H1 (cell line): ENCODE data around the gene ABHD12. TPM values are rescaled to one million over a fixed set of nuclear protein-coding genes. Genes with fewer than 3 reads are reported as not detected.

Experiments
- CTCF ChIA-PET: fragments of 300-600 bp; sonication (Branson Sonifier 250); formaldehyde crosslinking; loops from one replicate; lab custom pipeline; 2021; ENCODE audit not compliant: partially characterized antibody; lab: Charles Lee
- POLR2A ChIA-PET: fragments of 300-600 bp; sonication (Branson Sonifier 250); formaldehyde crosslinking; loops from one replicate; lab custom pipeline; 2021; ENCODE audit warnings: inconsistent platforms; ENCODE audit not compliant: partially characterized antibody; lab: Charles Lee
- DNase-seq, 2 experiments: peaks; one replicate each; pipeline versions ENCODE4 v3.0.0 to v3.0.0-alpha.2; 2010 to 2022; ENCODE audit warnings: low spot score in 2 of 2, low read depth in 1 of 2, mixed read lengths in 1 of 2
- FAIRE-seq: peaks from 2 replicates; lab custom pipeline; 2011; peaks lifted over from hg19 to GRCh38; lab: Jason Lieb, UNC
- H2AFZ ChIP-seq: 2 replicates; pipeline ENCODE4 v1.8.1; 2012; ENCODE audit warnings: low read length, inconsistent platforms
- H2AK5ac ChIP-seq: 2 replicates; pipeline ENCODE4 v1.6.1; 2013; ENCODE audit warnings: low read depth, low read length
- H2BK120ac ChIP-seq: replicated peaks from 2 replicates; pipeline ENCODE3; 2013; ENCODE audit warnings: low read depth, low read length, inconsistent platforms
- H2BK12ac ChIP-seq: 2 replicates; pipeline ENCODE4 v1.6.1; 2013; ENCODE audit warnings: low read depth, low read length
- H2BK15ac ChIP-seq: 2 replicates; pipeline ENCODE4 v1.6.1; 2013; ENCODE audit warnings: low read length
- H2BK20ac ChIP-seq: 2 replicates; pipeline ENCODE4 v1.6.1; 2013; ENCODE audit warnings: low read length
- H2BK5ac ChIP-seq: 2 replicates; pipeline ENCODE4 v1.6.1; 2013; ENCODE audit warnings: low read depth, low read length
- H3K14ac ChIP-seq: 2 replicates; pipeline ENCODE4 v1.6.1; 2013; ENCODE audit warnings: inconsistent platforms; ENCODE audit not compliant: insufficient read length
- H3K18ac ChIP-seq: 2 replicates; pipeline ENCODE4 v1.6.1; 2013; ENCODE audit warnings: low read length; ENCODE audit errors: extremely low read depth
- H3K23ac ChIP-seq: 2 replicates; pipeline ENCODE4 v1.6.1; 2013; ENCODE audit warnings: inconsistent platforms; ENCODE audit not compliant: insufficient read length
- H3K23me2 ChIP-seq: 2 replicates; pipeline ENCODE4 v1.6.1; 2013; ENCODE audit warnings: low read depth, low read length
- H3K27ac ChIP-seq: 2 replicates; pipeline ENCODE4 v1.6.1; 2011; ENCODE audit warnings: low read depth, low read length, inconsistent platforms
- H3K27me3 ChIP-seq, 4 experiments: replicated peaks in 1 of 4; 1 replicate in 1 of 4; 2 replicates in 3 of 4; pipeline versions ENCODE4 v1.6.1 to v1.8.1; 2011 to 2013; ENCODE audit warnings: low read length in 3 of 4, mild to moderate bottlenecking in 3 of 4, inconsistent platforms in 2 of 4, mixed read lengths in 2 of 4, moderate library complexity in 1 of 4; ENCODE audit not compliant: control insufficient read depth in 3 of 4, insufficient read depth in 3 of 4; ENCODE audit errors: extremely low read depth in 1 of 4
- H3K36me3 ChIP-seq, 4 experiments: 2 replicates each; pipeline versions ENCODE4 v1.6.1 to v1.8.1; 2011 to 2013; ENCODE audit warnings: mild to moderate bottlenecking in 4 of 4, low read length in 3 of 4, moderate library complexity in 2 of 4, control low read depth in 1 of 4, inconsistent platforms in 1 of 4; ENCODE audit not compliant: insufficient read depth in 4 of 4, control insufficient read depth in 2 of 4
- H3K4ac ChIP-seq: replicated peaks from 2 replicates; pipeline ENCODE3; 2013; ENCODE audit warnings: low read length, low read depth, mixed read lengths, inconsistent platforms; ENCODE audit not compliant: insufficient read length
- H3K4me1 ChIP-seq, 4 experiments: replicated peaks in 1 of 4; 1 replicate in 1 of 4; 2 replicates in 3 of 4; pipeline versions ENCODE4 v1.6.1 to v1.8.1; 2011 to 2013; ENCODE audit warnings: low read length in 3 of 4, inconsistent platforms in 2 of 4, mixed read lengths in 1 of 4; ENCODE audit not compliant: insufficient read depth in 4 of 4, control insufficient read depth in 3 of 4
- H3K4me2 ChIP-seq, 2 experiments: 2 replicates each; pipeline versions ENCODE4 v1.6.1 to v1.8.1; 2011 to 2013; ENCODE audit warnings: low read depth in 2 of 2, low read length in 2 of 2, control low read depth in 1 of 2, inconsistent platforms in 1 of 2, mild to moderate bottlenecking in 1 of 2; ENCODE audit not compliant: insufficient read depth in 1 of 2
- H3K4me3 ChIP-seq, 4 experiments: fragments of 200-600, 300-600 bp in 1 of 4; sonication (generic), shearing (Covaris generic), sonication (Bioruptor Twin) in 1 of 4; 2 replicates each; pipeline versions ENCODE4 v1.5.1 to v1.8.1; 2011 to 2016; ENCODE audit warnings: low read length in 4 of 4, low read depth in 3 of 4, control low read depth in 2 of 4, inconsistent platforms in 2 of 4, mild to moderate bottlenecking in 2 of 4, mixed read lengths in 1 of 4, moderate library complexity in 1 of 4; ENCODE audit not compliant: insufficient read depth in 2 of 4; ENCODE audit errors: extremely low read depth in 1 of 4
- H3K56ac ChIP-seq: replicated peaks from 2 replicates; pipeline ENCODE3; 2013; ENCODE audit warnings: low read depth, mild to moderate bottlenecking, mixed read lengths, low read length, inconsistent platforms; ENCODE audit not compliant: insufficient read length
- H3K79me1 ChIP-seq: 2 replicates; pipeline ENCODE4 v1.6.1; 2013; ENCODE audit warnings: low read depth, low read length, control low read depth
- H3K79me2 ChIP-seq, 2 experiments: 2 replicates each; pipeline versions ENCODE4 v1.6.1 to v1.8.1; 2012 to 2013; ENCODE audit warnings: low read length in 2 of 2, mild to moderate bottlenecking in 2 of 2, inconsistent platforms in 1 of 2; ENCODE audit not compliant: insufficient read depth in 2 of 2, control insufficient read depth in 1 of 2
- H3K9ac ChIP-seq, 4 experiments: replicated peaks in 1 of 4; 1 replicate in 1 of 4; 2 replicates in 3 of 4; pipeline versions ENCODE4 v1.6.1 to v1.8.1; 2011 to 2013; ENCODE audit warnings: low read depth in 3 of 4, low read length in 3 of 4, control low read depth in 2 of 4, mild to moderate bottlenecking in 2 of 4, moderate library complexity in 2 of 4, inconsistent platforms in 1 of 4; ENCODE audit errors: extremely low read depth in 1 of 4
- H3K9me3 ChIP-seq, 2 experiments: 2 replicates each; pipeline versions ENCODE4 v1.6.1 to v1.8.1; 2012 to 2013; ENCODE audit warnings: mild to moderate bottlenecking in 2 of 2, moderate library complexity in 2 of 2, control low read depth in 1 of 2, inconsistent platforms in 1 of 2, low read depth in 1 of 2, low read length in 1 of 2, mixed read lengths in 1 of 2; ENCODE audit not compliant: insufficient read depth in 2 of 2
- H4K20me1 ChIP-seq, 2 experiments: replicated peaks in 1 of 2; 2 replicates each; pipeline versions ENCODE3 to v1.8.1; 2011 to 2013; ENCODE audit warnings: inconsistent platforms in 2 of 2, low read length in 2 of 2, mild to moderate bottlenecking in 1 of 2; ENCODE audit not compliant: insufficient read depth in 2 of 2, control insufficient read depth in 1 of 2
- H4K5ac ChIP-seq: 2 replicates; pipeline ENCODE4 v1.6.1; 2013; ENCODE audit warnings: low read length, low read depth, mixed read lengths, inconsistent platforms; ENCODE audit not compliant: insufficient read length
- H4K8ac ChIP-seq: 2 replicates; pipeline ENCODE4 v1.8.0; 2013; ENCODE audit warnings: mild to moderate bottlenecking, moderate library complexity, low read length, inconsistent platforms; ENCODE audit not compliant: insufficient read depth; ENCODE audit errors: extremely low read depth
- H4K91ac ChIP-seq: replicated peaks from 2 replicates; pipeline ENCODE3; 2013; ENCODE audit warnings: low read length, mixed read lengths, inconsistent platforms; ENCODE audit not compliant: insufficient read length
- ATF3 ChIP-seq: IDR thresholded peaks from 2 replicates; pipeline ENCODE4 v1.6.1; 2011; ENCODE audit warnings: low read depth, mild to moderate bottlenecking, low read length; ENCODE audit not compliant: insufficient read depth
- BACH1 ChIP-seq: IDR thresholded peaks from 2 replicates; pipeline ENCODE4 v1.6.1; 2012; ENCODE audit warnings: low read length, improper control_type of control experiment
- BCL11A ChIP-seq, 2 experiments: IDR thresholded peaks; one replicate each; pipeline ENCODE4 v1.6.1; 2011; ENCODE audit warnings: low read depth in 2 of 2, low read length in 2 of 2, mild to moderate bottlenecking in 2 of 2
- CBX8 ChIP-seq: fragments of 300-800, 300-1000 bp; sonication (generic); IDR thresholded peaks from 2 replicates; pipeline ENCODE4 v1.7.1; 2016; ENCODE audit warnings: low read depth, low read length, borderline replicate concordance
- CEBPB ChIP-seq: IDR thresholded peaks from 2 replicates; pipeline ENCODE4 v1.6.1; 2012; ENCODE audit warnings: low read depth, low read length
- CHD1 ChIP-seq: IDR thresholded peaks from 2 replicates; pipeline ENCODE4 v1.6.1; 2012; ENCODE audit warnings: low read depth, low read length, improper control_type of control experiment
- CREB1 ChIP-seq: IDR thresholded peaks from 2 replicates; pipeline ENCODE4 v1.6.1; 2012; ENCODE audit warnings: inconsistent platforms
- FOSL1 ChIP-seq: IDR thresholded peaks from 2 replicates; pipeline ENCODE4 v1.6.1; 2011; ENCODE audit warnings: mild to moderate bottlenecking, low read depth, low read length, moderate library complexity; ENCODE audit not compliant: insufficient read depth
- JUND ChIP-seq: IDR thresholded peaks from 2 replicates; pipeline ENCODE4 v1.6.1; 2011; ENCODE audit warnings: mild to moderate bottlenecking, improper control_type of control experiment, low read length
- KDM1A ChIP-seq: fragments of 200-600, 300-600 bp; sonication (generic); IDR thresholded peaks from 2 replicates; pipeline ENCODE4 v1.7.1; 2016; ENCODE audit warnings: mild to moderate bottlenecking, low read length, borderline replicate concordance
- PHF8 ChIP-seq: fragments of 200-600 bp; sonication (generic); conservative IDR thresholded peaks from 2 replicates; pipeline ENCODE4 v1.7.1; 2012; ENCODE audit warnings: low read depth, mild to moderate bottlenecking, inconsistent platforms, low read length, moderate library complexity
- POU5F1 ChIP-seq: IDR thresholded peaks from 2 replicates; pipeline ENCODE4 v1.6.1; 2011; ENCODE audit warnings: low read depth, mild to moderate bottlenecking, low read length, moderate library complexity
- RXRA ChIP-seq: IDR thresholded peaks from 2 replicates; pipeline ENCODE4 v1.6.1; 2011; ENCODE audit warnings: low read depth, mild to moderate bottlenecking, low read length, moderate library complexity; ENCODE audit not compliant: insufficient read depth
- TEAD4 ChIP-seq: IDR thresholded peaks from 2 replicates; pipeline ENCODE4 v1.6.1; 2012; ENCODE audit warnings: low read depth, low read length, inconsistent platforms, mixed read lengths
- WGBS, 2 experiments: shearing (Covaris generic) in 1 of 2; methylation state at CpG; one replicate each; pipeline versions ENCODE4 v1.1.6 to v1.1.7; 2013 to 2015; ENCODE audit warnings: low lambda C conversion rate in 2 of 2, mixed read lengths in 2 of 2, inconsistent platforms in 1 of 2, low coverage in 1 of 2, missing lambda C conversion rate in 1 of 2; ENCODE audit not compliant: insufficient replicate concordance in 2 of 2, insufficient coverage in 1 of 2, insufficient read length in 1 of 2; ENCODE audit errors: extremely low coverage in 1 of 2, missing lambda C conversion rate in 1 of 2; 5-methylcytosine and 5-hydroxymethylcytosine counted together
- polyA plus RNA-seq, 7 experiments: library from polyadenylated mRNA; depleted of rRNA in 3 of 7; stranded (reverse) in 5 of 7; unstranded in 2 of 7; fragments of >200 nt in 5 of 7; fragments of 200-250 nt in 2 of 7; gene quantifications; 1 replicate in 5 of 7; 2 replicates in 1 of 7; 4 replicates in 1 of 7; pipeline versions ENCODE4 v1.2.1 to v1.2.3, GENCODE V29; 2011 to 2013; ENCODE audit warnings: missing spikeins in 2 of 7, mixed read lengths in 2 of 7
- total RNA-seq: library from RNA; stranded (reverse); fragmentation: NEBNext Ultra II Directional; extraction: Animal tissue kit (Norgen Biotek cat#: 25700); gene quantifications from 2 replicates; pipeline ENCODE4 v1.2.1, GENCODE V29; 2021

ABHD12 gene
- total and polyA plus RNA-seq, 2 of the 8 experiments (the other 6 are each of a cell fraction or from before 2014, with no cell fraction given): 31.3 to 59.5 TPM

DNA sequence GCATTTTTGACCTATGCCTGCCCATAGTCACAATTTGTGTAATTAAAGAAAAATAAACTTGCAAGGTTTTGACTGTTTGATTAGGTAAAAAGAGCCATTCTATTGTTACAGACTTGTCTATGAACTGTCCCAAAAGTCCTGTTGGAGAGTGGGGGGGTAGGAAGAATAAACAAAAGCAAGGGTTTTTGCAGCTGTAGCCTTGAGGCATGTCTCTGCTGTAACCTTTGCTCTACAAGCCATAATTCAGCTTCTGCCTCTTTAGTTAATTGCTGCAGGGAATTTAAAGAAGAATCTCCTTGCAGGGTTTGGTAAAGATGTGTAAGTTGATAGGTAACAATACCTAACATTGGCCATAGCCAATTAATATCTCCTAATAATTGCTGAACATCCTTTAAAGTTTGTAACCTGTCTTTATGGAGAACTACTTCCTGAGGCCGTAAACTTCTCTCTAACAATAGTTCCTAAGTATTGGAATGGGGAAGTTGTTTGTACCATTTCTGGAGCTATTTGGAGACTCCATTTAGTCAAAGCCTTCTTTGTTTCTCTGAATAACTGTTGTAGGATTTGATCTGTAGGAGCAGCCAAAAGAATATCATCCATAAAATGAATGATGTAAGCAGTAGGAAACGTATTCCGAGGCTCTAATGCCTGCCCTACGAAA is 7.9 kb upstream of the ABHD12 start:
- peaks cover 12 to 17% of the 10 kb centered on the region in 2 experiments for H3K9me3 ChIP-seq
- H2BK15ac ChIP-seq: no peak overlapping the region
- H3K14ac ChIP-seq: no peak overlapping the region
- H3K4me3 ChIP-seq: no peak overlapping the region
- 89% methylated on average over 4 of the region's 4 CpGs; no CpG with 5 or more reads in 1 of the 2 experiments for WGBS, 2 experiments
- H3K36me3 ChIP-seq: no peaks in the 10 kb centered on the region
- H3K9ac ChIP-seq: no peak overlapping the region
- H2AFZ ChIP-seq: no peak overlapping the region
- H4K8ac ChIP-seq: no peak overlapping the region
- H3K27ac ChIP-seq: no peak overlapping the region
- H2BK12ac ChIP-seq: no peak overlapping the region
- no peaks in the 10 kb centered on the region; a peak in 1 of 7 replicates for H3K4me1 ChIP-seq
- no peak overlapping the region for H3K23ac ChIP-seq
- no peak overlapping the region for H2BK5ac ChIP-seq
- POLR2A ChIA-PET: interaction anchor here (1.1 to 6.0 kb wide), 6 partner anchors 9 to 103 kb away, joined by 3 to 33 read pairs (median 4); partner anchors contain the start of gene GINS1
- no peaks in the 10 kb centered on the region for H4K20me1 ChIP-seq
- H2BK20ac ChIP-seq: no peak overlapping the region
- no peak overlapping the region for H4K91ac ChIP-seq
- FAIRE-seq (no peak), DNase-seq (no peak)
- H3K18ac ChIP-seq: no peak overlapping the region
- no peaks in the 10 kb centered on the region for H3K79me1 ChIP-seq
- H3K4me2 ChIP-seq: no peak overlapping the region
- no peak overlapping the region for H2BK120ac ChIP-seq
- H2AK5ac ChIP-seq: no peak overlapping the region
- H3K79me2 ChIP-seq: no peaks in the 10 kb centered on the region
- no peak overlapping the region for H3K56ac ChIP-seq
- H3K4ac ChIP-seq: no peak overlapping the region
- 0 out of 2 replicates have a peak, but pooled peaks cover under 1% of the 10 kb centered on the region for H3K23me2 ChIP-seq
- no peaks in the 10 kb centered on the region for H3K27me3 ChIP-seq
- CTCF ChIA-PET: interaction anchor here (0.6 to 8.0 kb wide), 34 partner anchors 10 to 152 kb away, joined by 3 to 79 read pairs (median 4); partner anchors contain the start of gene GINS1
- H4K5ac ChIP-seq: no peak overlapping the region
- TF ChIP-seq TEAD4 (no peak), BCL11A (IDR thresholded peaks at IDR 0.05; ENCODE audit: low read depth in 2 of 2, low read length in 2 of 2) (no peak), CHD1 (no peak), JUND (no peak), FOSL1 (no peak), CREB1 (no peak), ATF3 (no peak), CBX8 (no peak), PHF8 (no peak), RXRA (no peak), KDM1A (no peak), CEBPB (no peak), BACH1 (no peak), POU5F1 (no peak)
